Glutamatergic neuron (in vitro differentiated cells): ENCODE measurements around the gene GNL1. TPM values are rescaled to one million over a fixed set of nuclear protein-coding genes. Genes with fewer than 3 reads are reported as not detected.

Experiments used
- DNase-seq: peaks from one replicate; pipeline ENCODE4 v3.0.0; 2022
- H3K27ac Mint-ChIP-seq: one replicate; pipeline ENCODE4 v1.8.0; 2020; ENCODE audit warnings: mild to moderate bottlenecking, mixed read lengths, inconsistent platforms; ENCODE audit not compliant: unreplicated experiment
- H3K27me3 Mint-ChIP-seq: one replicate; pipeline ENCODE4 v1.8.0; 2020; ENCODE audit warnings: mild to moderate bottlenecking, moderate library complexity, mixed read lengths, inconsistent platforms; ENCODE audit not compliant: unreplicated experiment
- H3K36me3 Mint-ChIP-seq: one replicate; pipeline ENCODE4 v1.8.0; 2020; ENCODE audit warnings: mild to moderate bottlenecking, mixed read lengths, inconsistent platforms; ENCODE audit not compliant: unreplicated experiment
- H3K4me1 Mint-ChIP-seq: one replicate; pipeline ENCODE4 v1.8.0; 2020; ENCODE audit warnings: mild to moderate bottlenecking, low read depth, mixed read lengths, inconsistent platforms; ENCODE audit not compliant: unreplicated experiment
- H3K4me3 Mint-ChIP-seq: one replicate; pipeline ENCODE4 v1.8.0; 2020; ENCODE audit warnings: mild to moderate bottlenecking, mixed read lengths, inconsistent platforms; ENCODE audit not compliant: unreplicated experiment
- H3K9me3 Mint-ChIP-seq: one replicate; pipeline ENCODE4 v1.8.0; 2020; ENCODE audit warnings: mild to moderate bottlenecking, moderate library complexity, mixed read lengths, inconsistent platforms; ENCODE audit not compliant: unreplicated experiment
- total RNA-seq: library from RNA; stranded (reverse); fragmentation: NEBNext Ultra II Directional; extraction: Animal tissue kit (Norgen Biotek cat#: 25700); gene quantifications from one replicate; pipeline ENCODE4 v1.2.1, GENCODE V29; 2021; ENCODE audit not compliant: unreplicated experiment
- TF ChIP-seq, protein P1 (sequence below): fragments of 200-600 bp; sonication (generic); IDR thresholded peaks from one replicate; pipeline ENCODE4 v1.5.0; 2021; ENCODE audit not compliant: partially characterized antibody, unreplicated experiment

GNL1 gene
- total RNA-seq, 1 donor from 2014 or later = 42.1 TPM

DNA sequence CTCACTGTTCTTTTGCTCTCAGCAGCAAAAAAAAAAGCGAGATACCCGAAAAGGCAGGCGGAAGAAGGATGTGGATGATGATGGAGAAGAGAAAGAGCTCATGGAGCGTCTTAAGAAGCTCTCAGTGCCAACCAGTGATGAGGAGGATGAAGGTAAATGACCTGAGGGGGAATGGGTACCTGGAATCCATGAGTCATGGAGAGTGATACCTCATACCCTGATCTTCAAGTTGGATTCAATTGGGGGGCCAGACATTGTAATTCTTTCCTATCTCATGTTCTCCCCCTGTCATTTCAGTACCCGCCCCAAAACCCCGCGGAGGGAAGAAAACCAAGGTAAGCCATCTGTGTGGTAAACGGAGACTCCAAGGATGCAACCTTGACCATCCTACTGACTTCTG is 21.8 kb upstream of the GNL1 start:
- no peak for DNase-seq
- Mint-ChIP-seq H3K9me3 (peaks cover 2% of the 10 kb centered on the region), H3K4me1 (peaks cover 7% of the 10 kb centered on the region), H3K27me3 (peaks cover 2% of the 10 kb centered on the region), H3K36me3 (peaks cover 4% of the 10 kb centered on the region), H3K4me3 (no peak overlapping the region), H3K27ac (no peak overlapping the region)
- TF ChIP-seq, protein P1, sequence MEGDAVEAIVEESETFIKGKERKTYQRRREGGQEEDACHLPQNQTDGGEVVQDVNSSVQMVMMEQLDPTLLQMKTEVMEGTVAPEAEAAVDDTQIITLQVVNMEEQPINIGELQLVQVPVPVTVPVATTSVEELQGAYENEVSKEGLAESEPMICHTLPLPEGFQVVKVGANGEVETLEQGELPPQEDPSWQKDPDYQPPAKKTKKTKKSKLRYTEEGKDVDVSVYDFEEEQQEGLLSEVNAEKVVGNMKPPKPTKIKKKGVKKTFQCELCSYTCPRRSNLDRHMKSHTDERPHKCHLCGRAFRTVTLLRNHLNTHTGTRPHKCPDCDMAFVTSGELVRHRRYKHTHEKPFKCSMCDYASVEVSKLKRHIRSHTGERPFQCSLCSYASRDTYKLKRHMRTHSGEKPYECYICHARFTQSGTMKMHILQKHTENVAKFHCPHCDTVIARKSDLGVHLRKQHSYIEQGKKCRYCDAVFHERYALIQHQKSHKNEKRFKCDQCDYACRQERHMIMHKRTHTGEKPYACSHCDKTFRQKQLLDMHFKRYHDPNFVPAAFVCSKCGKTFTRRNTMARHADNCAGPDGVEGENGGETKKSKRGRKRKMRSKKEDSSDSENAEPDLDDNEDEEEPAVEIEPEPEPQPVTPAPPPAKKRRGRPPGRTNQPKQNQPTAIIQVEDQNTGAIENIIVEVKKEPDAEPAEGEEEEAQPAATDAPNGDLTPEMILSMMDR = no peak

DNA sequence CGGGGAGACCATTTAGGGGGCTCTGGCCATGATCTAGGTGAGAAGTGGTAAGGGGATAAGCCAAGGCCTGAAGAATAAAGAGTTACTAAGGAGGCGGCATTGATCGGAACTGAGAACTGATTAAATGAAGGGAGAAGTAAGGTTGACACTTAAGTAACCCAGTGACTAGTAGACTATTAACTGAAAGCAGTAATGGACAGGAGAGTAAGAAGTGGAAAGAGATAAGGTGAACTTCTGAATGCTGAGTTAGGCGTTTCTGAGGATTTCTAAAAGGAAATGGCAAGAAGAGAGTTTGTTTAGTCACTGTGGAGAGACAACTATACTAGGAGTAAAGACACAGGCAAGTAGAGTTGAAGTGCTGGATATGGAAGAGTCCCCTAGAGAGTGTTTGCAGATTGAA is 16.8 kb upstream of the GNL1 start:
- no peaks in the 10 kb centered on the region for H3K36me3 Mint-ChIP-seq
- H3K4me1 Mint-ChIP-seq = peaks cover 19% of the 10 kb centered on the region
- DNase-seq = no peak
- TF ChIP-seq, protein P1 = no peak
- peaks cover 8% of the 10 kb centered on the region for H3K9me3 Mint-ChIP-seq
- H3K27ac Mint-ChIP-seq = no peak overlapping the region
- H3K4me3 Mint-ChIP-seq = peak overlapping the region; percentile 98
- peaks cover 4% of the 10 kb centered on the region for H3K27me3 Mint-ChIP-seq

DNA sequence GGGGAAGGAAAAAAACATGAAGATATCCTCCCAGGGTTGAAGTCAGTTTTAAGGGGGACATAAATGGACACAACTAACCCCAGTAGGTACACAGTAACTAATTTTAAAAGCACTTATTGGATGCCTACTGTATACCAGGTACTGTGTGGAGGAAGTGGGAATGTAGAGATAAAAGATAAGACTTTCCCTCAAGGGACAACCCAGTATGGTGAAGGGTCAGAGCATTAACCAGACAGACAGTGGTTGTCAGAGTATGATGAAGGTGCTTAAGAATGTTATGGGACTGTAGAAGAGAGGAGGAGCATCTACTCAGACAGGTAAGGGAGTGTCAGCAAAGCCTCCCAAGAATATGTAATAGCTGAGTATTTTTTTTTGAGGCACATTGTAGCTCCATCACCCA is 15.9 kb upstream of the GNL1 start:
- Mint-ChIP-seq H3K36me3 (no peaks in the 10 kb centered on the region), H3K4me1 (peaks cover 19% of the 10 kb centered on the region), H3K4me3 (peak overlapping the region; percentile 98), H3K27me3 (peaks cover 4% of the 10 kb centered on the region), H3K27ac (peak overlapping the region; percentile 91), H3K9me3 (peaks cover 8% of the 10 kb centered on the region)
- TF ChIP-seq, protein P1 = no peak
- no peak for DNase-seq

DNA sequence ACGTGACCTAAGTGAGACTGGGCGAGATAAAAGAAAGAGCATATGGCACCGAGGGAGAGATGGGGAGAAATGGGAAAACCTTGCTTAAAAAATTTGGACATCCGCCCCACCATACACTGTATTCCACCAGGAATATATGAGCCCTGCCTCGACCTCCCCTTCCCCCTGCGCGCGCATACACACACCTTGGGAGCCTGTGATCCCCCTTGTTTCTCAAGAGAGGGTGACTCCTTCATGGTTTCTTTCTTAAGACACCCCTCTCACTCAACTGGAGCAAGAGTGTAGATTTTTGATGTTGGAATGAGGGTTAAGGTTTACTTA is 15.4 kb upstream of the GNL1 start:
- no peak for DNase-seq
- Mint-ChIP-seq H3K27me3 (peaks cover 4% of the 10 kb centered on the region), H3K36me3 (no peaks in the 10 kb centered on the region), H3K4me3 (peak overlapping the region; percentile 98), H3K27ac (peak overlapping the region; percentile 91), H3K4me1 (peaks cover 19% of the 10 kb centered on the region), H3K9me3 (peaks cover 8% of the 10 kb centered on the region)
- TF ChIP-seq, protein P1 = no peak

DNA sequence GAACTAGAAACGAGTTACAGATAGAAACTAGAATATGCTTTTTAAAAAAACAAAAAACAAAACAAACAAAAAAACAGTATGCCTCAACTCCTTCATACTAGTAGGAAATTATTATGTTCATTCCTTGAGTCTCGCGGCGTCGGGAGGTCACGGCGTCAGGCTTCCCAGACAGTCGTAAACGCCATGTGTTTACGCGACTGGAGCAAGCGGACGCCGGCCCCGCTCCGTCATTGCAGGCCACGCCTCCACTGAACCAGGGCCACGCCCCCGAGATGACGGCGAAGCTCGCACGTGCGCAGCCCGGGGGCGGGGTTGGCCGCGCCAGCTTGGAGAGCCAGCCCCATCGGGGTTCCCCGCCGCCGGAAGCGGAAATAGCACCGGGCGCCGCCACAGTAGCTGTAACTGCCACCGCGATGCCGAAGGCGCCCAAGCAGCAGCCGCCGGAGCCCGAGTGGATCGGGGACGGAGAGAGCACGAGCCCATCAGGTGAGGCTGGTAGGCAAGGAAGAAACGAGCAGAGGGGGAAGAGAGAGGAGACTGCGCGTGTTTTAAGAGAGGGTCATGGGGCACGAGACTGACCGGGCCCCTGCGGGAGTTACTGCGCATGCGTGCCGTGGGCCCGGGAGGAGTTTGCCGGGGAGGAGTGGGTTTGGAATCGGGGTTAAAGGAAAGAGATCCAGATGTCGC is 14.9 kb upstream of the GNL1 start, which contains the start of gene ABCF1:
Gene ABCF1 (plus strand): TSS at position 368 of the 687 bp plus-strand sequence. CDS start 46 bp downstream, at position 414.
- H3K4me1 Mint-ChIP-seq = peaks cover 19% of the 10 kb centered on the region

More for the DNA sequence above, 14.9 kb upstream of the GNL1 start, which contains the start of gene ABCF1:
- DNase-seq = peak; percentile 100
- TF ChIP-seq, protein P1 = no peak
- Mint-ChIP-seq H3K4me3 (peak within 1 kb of the TSS; percentile 98), H3K36me3 (no peaks in the 10 kb centered on the region), H3K27ac (peak within 1 kb of the TSS; percentile 91), H3K9me3 (peaks cover 9% of the 10 kb centered on the region), H3K27me3 (peaks cover 4% of the 10 kb centered on the region)
